SU-DHL-6 (cell line): ENCODE measurements around the gene AFAP1.

Experiments
- CTCF ChIP-seq: fragments of 200-600 bp; sonication (generic); IDR thresholded peaks from one replicate; pipeline ENCODE4 v1.5.1; 2017; ENCODE audit warnings: antibody characterized with exemption, mild to moderate bottlenecking, low read length, moderate library complexity; ENCODE audit not compliant: insufficient read depth, poor library complexity, severe bottlenecking
- EZH2phosphoT487 ChIP-seq: fragments of 200-600 bp; sonication (generic), shearing (Covaris generic); conservative IDR thresholded peaks from 2 replicates; pipeline ENCODE4 v1.6.1; 2018; ENCODE audit warnings: mild to moderate bottlenecking, antibody characterized with exemption, low read length, moderate library complexity, mixed read lengths

- TF ChIP-seq EZH2phosphoT487 (no peak), CTCF (no peak)
Measured at GRCh38 chr4:7737268-7737645, 202.4 kb downstream of the AFAP1 start.
